Stimulated activated CD8-positive, alpha-beta memory T cell treated with anti-CD3 and anti-CD28 coated beads, Interleukin-7, amount 100 ng/mL, for 48 hours (primary cell): ENCODE measurements around the gene MRGPRX4.
"Not testable (repeated sequence)": the region's sequence is repeated elsewhere in the genome, so short reads cannot be mapped to it uniquely, and the experiment has no call there.

Source experiments
- DNase-seq, 2 donors: peaks; one replicate each; pipeline ENCODE4 v3.0.0-alpha.2; 2020; ENCODE audit warnings: low read depth in 1 of 2; ENCODE audit errors: extremely low read depth in 1 of 2

The MRGPRX4 gene

GRCh38 chr11:18172666-18173065, at the start of gene MRGPRX4:
Gene MRGPRX4, plus strand, starts transcription at chr11:18172837. Its CDS starts 420 bp downstream, at chr11:18173257.
- no peak for DNase-seq

DNA sequence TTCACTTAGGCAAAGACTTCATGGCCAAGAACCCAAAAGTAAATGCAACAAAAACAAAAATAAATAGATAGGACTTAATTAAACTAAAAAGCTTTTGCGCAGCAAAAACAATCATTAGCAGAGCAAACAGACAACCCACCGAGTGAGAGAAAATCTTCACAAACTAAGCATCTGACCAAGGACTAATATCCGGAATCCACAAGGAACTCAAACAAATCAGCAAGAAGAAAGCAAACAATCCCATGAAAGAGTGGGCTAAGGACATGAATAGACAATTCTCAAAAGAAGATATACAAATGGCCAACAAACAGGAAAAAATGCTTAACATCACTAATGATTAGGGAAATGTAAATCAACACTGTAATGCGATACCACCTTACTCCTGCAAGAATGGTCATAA, 41.5 kb upstream of the MRGPRX4 start:
- DNase-seq, result not testable (repeated sequence)

- no peak for DNase-seq
These were observed 40.3 kb upstream of the MRGPRX4 start, which contains the start of gene MRGPRX3 for GRCh38 chr11:18132341-18132740. Gene MRGPRX3, plus strand, starts transcription at chr11:18132571. Its CDS starts 4,632 bp downstream, at chr11:18137203.

DNA sequence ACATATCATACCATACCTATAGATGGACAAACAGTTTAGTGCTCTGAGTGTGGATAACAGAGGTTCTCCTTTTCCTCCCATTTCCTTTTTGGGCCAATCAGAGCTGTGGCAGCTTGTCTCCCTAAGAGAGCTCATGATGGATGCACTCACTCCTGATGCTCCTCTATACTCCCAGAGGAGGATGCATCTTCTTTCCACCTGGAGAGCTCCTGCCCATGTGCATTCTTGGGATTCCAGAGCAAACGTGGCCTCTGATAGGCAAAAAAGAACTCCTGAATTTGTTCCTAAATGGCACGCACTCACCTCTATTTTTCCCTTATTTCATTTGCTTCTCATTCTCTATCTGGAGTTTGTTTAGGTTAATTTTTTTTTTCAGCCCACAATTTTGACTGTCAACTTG, 37.3 kb upstream of the MRGPRX4 start:
- no peak for DNase-seq

GRCh38 chr11:18137186-18137800, 35.3 kb upstream of the MRGPRX4 start:
- DNase-seq, result no peak

GRCh38 chr11:18140145-18140544, 32.5 kb upstream of the MRGPRX4 start:
- no peak for DNase-seq

DNA sequence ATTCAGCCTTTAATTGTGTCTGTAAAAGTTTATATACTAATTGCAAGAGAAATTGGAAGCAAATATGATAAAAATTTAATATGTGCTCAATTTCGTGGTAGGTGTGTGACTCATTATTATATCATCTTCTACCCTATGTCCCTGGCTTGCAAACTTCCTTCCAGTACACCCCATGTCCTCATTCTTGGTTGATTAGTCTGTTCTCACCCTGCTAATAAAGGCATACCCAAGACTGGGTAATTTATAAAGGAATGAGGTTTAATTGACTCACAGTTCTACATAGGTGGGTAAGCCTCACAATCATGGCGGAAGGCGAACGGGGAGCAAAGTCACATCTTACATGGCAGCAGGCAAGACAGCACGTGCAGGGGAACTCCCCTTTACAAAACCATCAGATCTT, 28.4 kb upstream of the MRGPRX4 start:
- no peak for DNase-seq

DNA sequence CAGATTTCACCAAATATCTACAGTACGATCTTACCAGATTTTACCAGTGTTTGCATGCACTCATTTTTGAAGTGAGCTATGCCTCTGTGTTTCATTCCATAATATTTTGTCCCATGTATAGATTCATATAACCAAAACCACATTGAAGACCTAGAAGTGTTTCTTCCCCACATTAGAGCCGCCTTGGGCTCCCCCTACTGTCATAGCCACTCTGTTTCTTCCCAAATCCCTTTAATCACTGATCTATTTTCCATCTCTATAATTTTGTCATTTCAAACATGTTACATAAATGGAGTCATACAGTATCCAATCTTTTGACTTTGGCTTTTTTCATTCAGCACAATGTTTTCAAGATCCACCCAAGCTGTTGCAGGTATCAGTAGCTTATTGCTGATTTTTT, 27.6 kb upstream of the MRGPRX4 start:
- DNase-seq, result no peak

GRCh38 chr11:18145837-18146236, 26.8 kb upstream of the MRGPRX4 start:
- DNase-seq, result no peak

DNA sequence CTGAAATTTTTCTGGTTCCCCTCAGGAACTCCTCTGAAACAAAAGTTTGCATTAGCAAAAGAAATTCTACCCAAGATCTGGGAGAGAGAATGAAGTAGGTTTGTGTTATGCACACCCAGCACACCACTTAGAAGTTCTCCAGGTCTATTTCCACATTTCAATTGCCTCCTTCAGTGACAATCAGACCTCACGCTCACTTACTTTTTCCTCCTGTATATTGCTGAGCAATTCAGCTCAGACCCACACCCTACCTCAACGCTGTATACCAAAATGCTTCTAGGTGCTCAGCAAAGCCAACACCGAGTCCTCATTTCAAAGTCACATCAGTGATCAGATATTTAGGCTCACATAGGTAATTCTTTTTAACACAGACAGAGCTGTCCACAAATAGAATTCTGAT, 21.1 kb upstream of the MRGPRX4 start:
- no peak for DNase-seq

GRCh38 chr11:18168372-18168771, 4.3 kb upstream of the MRGPRX4 start:
- no peak for DNase-seq

DNA sequence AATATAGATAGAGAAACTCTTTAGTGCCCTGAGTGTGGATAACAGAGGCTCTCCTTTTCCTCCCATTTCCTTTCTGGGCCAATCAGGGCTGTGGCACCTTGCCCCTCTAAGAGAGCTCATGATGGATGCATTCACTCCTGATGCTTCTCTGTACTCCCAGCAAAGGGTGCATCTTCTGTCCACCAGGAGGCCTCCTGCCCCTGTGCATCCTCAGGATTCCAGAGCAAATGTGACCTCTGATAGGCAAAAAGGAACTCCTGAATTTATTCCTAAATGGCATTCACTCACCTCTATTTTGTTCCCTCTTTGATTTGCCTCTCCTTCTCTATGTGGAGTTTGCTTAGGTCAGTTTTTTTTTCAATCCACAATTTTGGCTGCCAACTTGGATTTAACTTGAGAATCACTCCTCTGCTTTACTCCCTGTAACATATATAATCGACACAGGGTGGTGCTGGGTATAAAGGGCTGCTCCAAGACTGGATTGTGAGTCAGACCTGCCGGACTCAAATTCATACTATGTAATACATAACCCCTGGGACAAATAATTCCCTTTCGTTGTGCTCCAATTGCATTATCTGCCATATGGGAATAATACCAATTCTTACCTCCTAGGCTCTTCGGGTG, 1.1 kb upstream of the MRGPRX4 start:
- DNase-seq, result no peak

GRCh38 chr11:18173225-18173866, 709 bp downstream of the MRGPRX4 start:
- no peak for DNase-seq

DNA sequence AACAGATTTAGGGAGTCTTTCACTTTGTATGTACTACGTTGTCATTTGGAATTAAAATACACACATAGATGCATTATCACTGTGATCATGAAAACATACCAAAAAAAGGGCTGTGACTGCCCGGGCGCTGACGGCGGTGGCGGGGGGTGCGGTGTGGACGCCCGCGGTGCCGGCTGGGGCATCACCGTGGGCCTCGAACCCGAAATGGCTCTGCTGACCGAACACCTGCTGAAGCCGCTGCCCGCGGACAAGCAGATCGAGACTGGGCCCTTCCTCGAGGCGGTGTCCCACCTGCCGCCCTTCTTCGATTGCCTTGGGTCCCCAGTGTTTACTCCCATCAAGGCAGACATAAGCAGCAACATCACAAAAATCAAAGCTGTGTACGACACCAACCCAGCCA, 16.2 kb downstream of the MRGPRX4 start:
- DNase-seq, result no peak

GRCh38 chr11:18189476-18190245, 17.0 kb downstream of the MRGPRX4 start:
- not testable (repeated sequence) for DNase-seq

- no peak for DNase-seq
These were observed 18.7 kb downstream of the MRGPRX4 start for GRCh38 chr11:18191376-18191775.

DNA sequence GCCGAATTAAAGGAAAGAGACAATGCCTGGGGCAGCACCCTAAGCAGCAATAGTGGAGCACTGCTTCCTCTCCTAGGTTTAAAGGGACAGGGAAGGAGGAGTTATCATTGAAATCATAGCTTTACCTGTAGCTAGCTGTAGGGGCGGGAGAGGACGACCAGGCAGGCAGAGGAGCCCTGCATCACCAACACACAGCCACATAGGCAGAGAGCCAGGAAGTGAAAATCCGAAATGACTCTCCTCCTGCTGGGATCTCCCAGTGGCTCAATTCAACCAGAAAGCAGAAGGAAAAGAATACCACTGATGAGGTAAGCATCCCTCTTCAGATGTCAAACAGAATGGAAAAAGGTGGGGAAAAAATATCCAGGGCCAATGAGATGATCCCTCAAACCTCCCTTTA, 20.4 kb downstream of the MRGPRX4 start:
- no peak for DNase-seq

DNA sequence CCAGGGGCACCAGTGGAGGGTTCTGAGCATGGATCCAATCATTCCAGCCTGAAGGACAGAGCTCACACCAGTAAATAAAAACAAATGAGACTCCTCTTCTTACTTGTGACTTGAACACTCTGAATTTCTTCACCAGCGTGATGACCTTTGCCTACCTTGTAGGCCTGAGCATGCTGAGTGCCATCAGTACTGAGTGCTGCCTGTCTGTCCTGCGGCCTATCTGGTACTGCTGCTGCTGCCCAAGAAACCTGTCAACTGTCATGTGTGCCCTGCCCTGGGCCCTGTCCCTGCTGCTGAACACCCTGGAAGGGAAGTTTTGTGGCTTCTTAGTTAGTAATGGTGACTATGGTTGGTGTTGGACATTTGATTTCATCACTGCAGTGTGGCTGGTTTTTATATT, 23.9 kb downstream of the MRGPRX4 start:
- DNase-seq, result no peak

- not testable (repeated sequence) for DNase-seq
These were observed 25.1 kb downstream of the MRGPRX4 start for GRCh38 chr11:18197738-18198137.

- no peak for DNase-seq
These were observed 31.1 kb downstream of the MRGPRX4 start for GRCh38 chr11:18203723-18204122.

DNA sequence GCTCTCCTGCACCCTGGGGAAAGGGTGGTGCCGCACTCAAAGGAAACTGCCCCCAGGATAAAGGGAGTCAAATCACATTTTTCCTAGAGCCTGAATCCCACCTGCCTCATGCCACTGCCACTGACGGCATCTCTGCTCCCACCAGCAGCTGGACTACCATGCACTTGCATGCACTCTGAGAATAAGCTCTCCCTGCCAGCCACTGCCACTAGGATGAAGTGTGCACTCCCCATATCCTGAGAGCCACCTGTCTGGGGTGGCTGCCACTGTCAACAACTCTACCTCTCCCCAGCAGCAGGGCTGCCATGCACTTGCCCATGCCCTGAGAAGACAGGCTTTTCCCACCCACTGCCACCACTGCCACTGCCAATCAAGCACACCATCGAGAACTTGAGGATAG, 31.6 kb downstream of the MRGPRX4 start:
- no peak for DNase-seq
